GM15510 (cell line): Measurements from ENCODE around the gene PADI1.

Experiments
- POLR2A ChIP-seq: IDR thresholded peaks from 3 replicates; pipeline ENCODE4 v1.6.1; 2011; ENCODE audit warnings: borderline replicate concordance; ENCODE audit not compliant: insufficient read length; ENCODE audit errors: extremely low read depth

Gene PADI1

DNA sequence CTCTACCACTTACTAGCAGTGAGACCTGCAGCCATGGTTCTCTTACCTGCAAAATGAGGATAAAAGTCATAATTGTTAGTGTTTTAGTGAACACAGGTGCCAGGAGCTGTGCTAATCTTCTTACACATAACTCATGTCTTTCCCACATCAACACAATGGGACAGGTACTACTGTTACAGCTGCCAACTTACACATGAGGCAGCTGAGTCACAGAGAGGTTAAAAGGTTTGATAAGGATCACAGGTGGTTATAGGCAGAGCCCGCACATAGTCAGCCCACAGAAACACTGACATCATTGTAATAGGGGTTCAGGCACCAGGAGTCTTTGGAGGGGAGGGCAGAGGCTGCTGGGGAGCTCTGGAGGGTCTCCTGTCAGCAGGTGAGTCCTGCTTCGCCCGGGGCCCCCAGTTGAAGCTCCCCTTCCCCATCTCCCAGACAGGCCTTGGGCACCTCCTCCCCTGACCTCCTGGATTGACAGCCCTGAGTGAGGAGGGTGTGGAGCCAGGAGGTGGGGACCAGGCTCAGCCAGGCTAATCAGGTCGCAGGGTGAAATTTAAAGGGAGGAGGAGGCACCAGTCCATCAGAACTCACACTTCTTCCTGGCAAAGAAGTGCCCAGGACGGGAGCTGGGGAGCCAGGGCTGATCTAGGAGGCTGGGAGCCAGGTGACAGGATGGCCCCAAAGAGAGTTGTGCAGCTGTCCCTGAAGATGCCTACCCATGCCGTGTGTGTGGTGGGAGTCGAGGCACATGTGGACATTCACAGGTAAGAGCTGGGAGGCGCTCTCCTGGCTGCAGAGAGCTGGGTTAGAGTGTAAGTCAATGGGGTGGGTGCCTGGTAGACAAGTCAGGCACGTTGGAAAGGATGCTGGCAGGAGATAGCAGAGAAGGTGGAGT is at the start of gene PADI1:
PADI1 (plus strand) TSS at position 583 of the 895 bp plus-strand sequence; CDS start at position 673, 90 bp downstream.
- no peak for TF ChIP-seq POLR2A

GRCh38 chr1:17155257-17155920 is 49.5 kb upstream of the PADI1 start:
- TF ChIP-seq POLR2A, result no peak

GRCh38 chr1:17156108-17156507 is 48.8 kb upstream of the PADI1 start:
- no peak for TF ChIP-seq POLR2A

GRCh38 chr1:17158961-17159360 is 46.0 kb upstream of the PADI1 start:
- no peak for TF ChIP-seq POLR2A

DNA sequence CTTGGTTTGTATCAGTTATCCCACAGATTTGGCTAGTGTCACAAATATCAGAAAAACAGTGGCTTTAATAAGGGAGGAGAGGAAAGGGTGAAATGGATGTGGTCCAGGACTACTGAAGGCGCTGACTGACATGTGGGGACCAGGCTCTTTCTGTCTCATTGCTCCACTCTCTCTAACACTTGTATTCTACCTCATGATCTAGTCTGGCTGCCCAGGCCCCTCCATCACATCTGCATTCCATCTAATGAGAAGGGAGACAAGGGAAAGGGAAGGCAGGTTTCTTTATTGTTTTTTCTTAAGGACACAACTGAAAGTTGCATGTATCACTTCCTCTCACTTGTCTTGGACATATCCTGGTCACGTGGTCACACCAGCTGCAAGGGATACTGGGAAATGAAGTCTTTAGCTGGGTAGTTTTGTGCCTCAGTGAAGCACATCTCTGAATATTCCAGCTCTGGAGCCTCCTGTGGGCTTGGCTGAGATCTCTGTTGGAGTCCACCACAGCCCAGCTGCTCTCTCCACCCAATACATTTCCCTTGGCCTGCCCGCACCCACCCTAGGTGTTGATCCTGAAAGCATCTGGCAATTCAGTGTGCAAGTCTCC is 43.7 kb upstream of the PADI1 start:
- TF ChIP-seq POLR2A, result no peak

DNA sequence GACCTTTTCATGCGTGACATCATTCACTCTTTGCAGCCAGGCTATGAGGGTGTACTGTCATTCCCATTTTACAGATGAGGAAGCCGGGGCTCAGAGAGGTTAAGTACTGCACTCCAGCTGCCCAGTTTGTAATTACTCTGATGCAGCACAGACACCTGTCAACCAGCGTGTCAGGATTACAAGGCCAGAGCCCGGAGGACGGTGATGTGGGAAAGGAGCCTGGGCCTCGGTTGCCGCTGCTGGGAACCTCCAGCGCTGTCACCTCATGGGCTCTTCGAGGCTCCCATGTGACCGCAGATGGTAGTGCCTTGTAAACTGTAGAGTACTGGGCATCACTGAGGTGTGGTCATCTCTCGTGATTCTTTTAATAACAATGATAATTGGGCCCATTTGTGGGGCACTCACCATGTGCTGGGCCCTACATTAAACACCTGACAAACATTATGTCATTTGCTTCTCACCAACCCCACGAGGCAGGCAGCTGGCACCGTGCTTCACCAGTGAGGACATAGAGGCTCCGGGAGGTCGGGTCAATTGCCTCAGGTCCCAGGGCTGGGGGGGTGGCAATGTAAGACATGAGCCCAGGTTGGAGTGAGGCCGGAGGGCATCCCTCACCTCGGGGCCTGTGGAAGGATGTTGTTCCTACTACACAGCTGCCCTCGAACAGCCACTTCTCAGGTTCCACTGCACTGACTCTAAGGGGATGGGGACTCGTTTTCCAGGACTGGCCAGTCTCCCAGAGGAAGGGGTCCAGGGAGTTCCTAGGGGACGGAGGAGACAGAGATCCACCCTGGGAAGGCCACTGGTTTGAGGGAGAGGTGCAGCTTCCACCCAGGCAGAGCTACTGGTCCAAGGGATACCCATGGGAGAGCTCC is 42.8 kb upstream of the PADI1 start:
- TF ChIP-seq POLR2A, result no peak

GRCh38 chr1:17162941-17163340 is 42.0 kb upstream of the PADI1 start:
- TF ChIP-seq POLR2A, result no peak

DNA sequence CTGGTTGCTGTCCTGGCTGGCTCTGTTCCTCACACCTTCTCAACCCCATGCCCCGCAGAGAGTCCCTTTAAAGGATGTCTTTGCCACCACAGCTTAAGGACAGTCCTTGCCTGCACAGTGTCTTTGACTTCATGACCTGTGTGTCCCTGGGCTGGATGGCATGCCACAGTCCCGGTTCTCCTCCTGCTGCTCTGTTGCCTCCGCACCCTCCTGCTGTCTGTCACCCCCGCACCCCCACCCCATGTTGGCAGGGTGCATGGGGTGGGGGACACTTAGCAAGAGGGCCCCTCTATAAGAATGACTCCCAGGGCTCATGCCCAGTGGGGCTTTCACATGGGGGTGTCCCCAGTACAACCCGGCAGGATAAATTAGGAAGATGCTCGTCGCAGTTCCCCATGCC is 41.6 kb upstream of the PADI1 start:
- TF ChIP-seq POLR2A, result no peak

DNA sequence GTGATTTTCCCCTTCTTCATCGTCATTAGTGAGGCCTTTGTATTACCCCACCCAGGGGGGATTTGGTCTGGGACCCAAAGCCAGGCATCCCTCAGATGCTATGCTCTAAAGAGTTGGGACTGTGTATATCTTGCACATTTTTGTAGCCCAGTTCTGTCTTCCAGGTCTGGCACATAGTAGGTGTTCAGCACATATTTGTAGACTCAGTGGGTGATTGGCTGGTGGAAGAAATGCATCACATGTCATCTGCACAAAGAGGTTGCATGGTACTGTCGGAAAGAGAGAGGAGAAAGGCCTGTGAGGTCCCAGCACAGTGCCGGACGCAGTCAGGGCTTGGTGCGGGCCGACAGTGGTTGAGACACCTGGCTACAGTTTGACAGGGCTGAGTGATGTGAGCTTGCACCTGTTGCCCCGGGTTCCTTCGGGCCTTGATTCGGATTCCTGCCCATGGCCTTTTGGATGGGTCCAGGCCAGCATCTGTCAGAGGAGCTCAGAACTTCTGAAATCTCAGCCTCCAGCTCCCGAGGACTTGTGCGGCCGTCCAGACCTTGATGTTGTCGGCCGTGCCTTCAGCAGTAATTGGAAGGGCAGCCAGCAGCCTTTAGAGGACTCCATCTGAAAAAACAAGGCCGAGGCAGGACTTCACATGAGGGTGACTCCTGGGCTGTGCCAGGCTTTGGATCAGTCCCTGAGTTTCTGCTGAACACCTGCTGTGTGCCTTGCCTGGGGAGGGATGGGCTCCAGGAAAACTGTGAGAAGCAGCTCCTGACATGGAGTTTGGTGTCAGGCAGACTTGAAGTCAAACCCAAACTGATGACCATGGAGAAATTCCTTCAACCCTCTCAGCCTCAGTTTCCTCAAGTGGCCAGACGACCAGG is 40.9 kb upstream of the PADI1 start:
- TF ChIP-seq POLR2A, result no peak

DNA sequence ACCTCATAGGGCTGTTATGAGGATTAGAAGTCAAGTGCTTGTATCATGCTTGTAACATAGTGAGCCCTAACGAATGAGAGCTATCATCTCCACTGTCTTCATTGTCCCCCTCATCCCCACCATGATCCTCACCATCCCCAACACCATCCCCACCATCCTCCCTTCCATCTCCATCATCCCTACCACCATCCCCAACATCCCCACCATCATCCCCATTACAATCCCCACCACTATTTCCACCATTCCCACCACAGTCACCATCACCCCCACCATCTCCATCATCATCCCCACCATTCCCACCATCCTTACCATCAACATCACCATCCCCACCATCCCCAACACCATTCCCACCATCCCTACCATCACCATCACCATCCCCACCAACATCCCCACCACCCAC is 39.1 kb upstream of the PADI1 start:
- no peak for TF ChIP-seq POLR2A

DNA sequence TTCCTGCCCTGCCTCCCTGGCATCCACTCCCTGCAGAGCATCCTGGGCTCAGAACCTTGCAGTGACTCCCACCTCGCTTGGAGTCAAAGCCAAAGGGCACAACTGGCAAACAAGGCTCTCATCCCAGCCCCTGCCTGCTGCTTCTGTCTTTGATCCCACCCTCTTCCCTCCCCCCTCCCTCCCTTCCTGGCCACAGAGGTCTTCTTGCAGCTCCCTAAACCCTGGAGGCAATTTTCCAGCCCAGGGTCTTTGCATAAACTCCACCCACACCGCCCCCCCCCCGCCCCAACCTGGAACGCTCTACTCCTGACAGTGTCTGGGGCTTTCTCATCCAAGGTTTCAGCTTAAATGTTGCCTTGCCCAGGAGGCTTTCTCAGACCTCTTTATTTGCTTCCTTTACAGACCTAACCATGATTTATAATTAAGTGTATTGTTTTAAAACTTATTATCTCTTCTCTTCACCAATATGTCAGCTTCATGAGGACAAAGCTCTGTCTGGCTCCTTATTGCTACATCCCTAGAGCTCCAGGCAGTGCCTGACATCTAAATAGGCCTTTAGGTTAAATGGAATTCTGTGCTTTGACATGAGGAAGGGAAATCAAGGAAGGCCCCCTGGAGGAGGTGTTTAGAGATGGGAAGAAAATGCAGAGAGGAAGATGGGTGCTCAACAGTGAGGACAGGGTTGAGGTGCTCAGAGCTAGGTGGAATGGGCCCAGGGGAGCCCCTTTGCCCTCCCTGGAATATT is 37.7 kb upstream of the PADI1 start:
- no peak for TF ChIP-seq POLR2A

DNA sequence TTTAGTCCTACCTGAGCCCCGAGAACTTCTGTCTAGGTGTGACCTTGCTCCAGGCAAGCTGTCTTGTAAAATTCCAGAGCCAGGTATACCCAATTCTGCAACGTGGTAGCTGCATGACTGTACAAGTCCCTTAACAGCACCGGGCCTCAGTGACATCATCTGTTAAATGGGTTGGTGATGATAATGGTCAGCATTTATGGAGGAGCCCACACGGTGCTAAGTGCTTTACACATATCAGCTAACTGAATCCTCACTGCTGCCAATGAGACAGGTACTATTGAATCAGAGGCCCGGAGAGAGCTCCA is 37.2 kb upstream of the PADI1 start:
- no peak for TF ChIP-seq POLR2A
